Type B pancreatic cell (in vitro differentiated cells): ENCODE results near the gene MTTP. TPM values are rescaled to one million over a fixed set of nuclear protein-coding genes. Genes with fewer than 3 reads are reported as not detected.

Source experiments
- DNase-seq: peaks from one replicate; pipeline ENCODE4 v3.0.0; 2021; ENCODE audit warnings: mixed read lengths; ENCODE audit not compliant: unreplicated experiment; ENCODE audit errors: extremely low spot score
- H3K27ac Mint-ChIP-seq: 2 replicates; pipeline ENCODE4 v1.8.0; 2021; ENCODE audit warnings: mild to moderate bottlenecking, mixed read lengths
- H3K27me3 Mint-ChIP-seq: 2 replicates; pipeline ENCODE4 v1.8.0; 2021; ENCODE audit warnings: mixed read lengths
- H3K36me3 Mint-ChIP-seq: 2 replicates; pipeline ENCODE4 v1.8.0; 2021; ENCODE audit warnings: mixed read lengths
- H3K4me1 Mint-ChIP-seq: one replicate; pipeline ENCODE4 v1.8.0; 2021; ENCODE audit warnings: mixed read lengths; ENCODE audit not compliant: unreplicated experiment
- H3K4me3 Mint-ChIP-seq: 2 replicates; pipeline ENCODE4 v1.8.0; 2021; ENCODE audit warnings: mild to moderate bottlenecking, mixed read lengths
- H3K9me3 Mint-ChIP-seq: 2 replicates; pipeline ENCODE4 v1.8.0; 2021; ENCODE audit warnings: mixed read lengths
- CTCF ChIP-seq: fragments of 200-600 bp; sonication (generic); conservative IDR thresholded peaks from 2 replicates; pipeline ENCODE4 v1.5.0; 2021; ENCODE audit warnings: antibody characterized with exemption, mild to moderate bottlenecking
- total RNA-seq: library from RNA; stranded (reverse); gene quantifications from 2 replicates; pipeline ENCODE4 v1.2.1, GENCODE V29; 2021; ENCODE audit warnings: low replicate concordance

MTTP gene
- total RNA-seq, 1 donor from 2014 or later, result 16.0 TPM

- no peak for DNase-seq
- Mint-ChIP-seq H3K27me3 (peaks cover 16% of the 10 kb centered on the region), H3K27ac (no peak overlapping the region), H3K9me3 (no peaks in the 10 kb centered on the region), H3K4me1 (no peaks in the 10 kb centered on the region), H3K4me3 (no peak overlapping the region), H3K36me3 (no peaks in the 10 kb centered on the region)
- TF ChIP-seq CTCF, result no peak
Measured at GRCh38 chr4:99586322-99586721, 11.7 kb downstream of the MTTP start.

GRCh38 chr4:99586797-99587196 is 12.2 kb downstream of the MTTP start:
- no peaks in the 10 kb centered on the region for H3K36me3 Mint-ChIP-seq
- TF ChIP-seq CTCF, result no peak
- no peak overlapping the region for H3K4me3 Mint-ChIP-seq
- peaks cover 16% of the 10 kb centered on the region for H3K27me3 Mint-ChIP-seq
- H3K27ac Mint-ChIP-seq, result no peak overlapping the region
- DNase-seq, result no peak
- no peaks in the 10 kb centered on the region for H3K4me1 Mint-ChIP-seq
- H3K9me3 Mint-ChIP-seq, result no peaks in the 10 kb centered on the region

GRCh38 chr4:99587309-99587708 is 12.7 kb downstream of the MTTP start:
- H3K27me3 Mint-ChIP-seq, result peaks cover 12% of the 10 kb centered on the region
- no peak for TF ChIP-seq CTCF
- no peaks in the 10 kb centered on the region for H3K36me3 Mint-ChIP-seq
- DNase-seq, result no peak
- no peak overlapping the region for H3K4me3 Mint-ChIP-seq
- H3K4me1 Mint-ChIP-seq, result no peaks in the 10 kb centered on the region
- no peak overlapping the region for H3K27ac Mint-ChIP-seq
- no peaks in the 10 kb centered on the region for H3K9me3 Mint-ChIP-seq

- H3K27ac Mint-ChIP-seq, result no peak overlapping the region
Measured at GRCh38 chr4:99587803-99588202, 13.2 kb downstream of the MTTP start.

GRCh38 chr4:99591757-99592156 is 17.1 kb downstream of the MTTP start:
- no peak overlapping the region for H3K4me3 Mint-ChIP-seq
- H3K27me3 Mint-ChIP-seq, result no peaks in the 10 kb centered on the region
- no peak overlapping the region for H3K27ac Mint-ChIP-seq
- DNase-seq, result no peak
- no peaks in the 10 kb centered on the region for H3K4me1 Mint-ChIP-seq
- no peak for TF ChIP-seq CTCF
- no peaks in the 10 kb centered on the region for H3K36me3 Mint-ChIP-seq
- H3K9me3 Mint-ChIP-seq, result no peaks in the 10 kb centered on the region

More at GRCh38 chr4:99587803-99588202, 13.2 kb downstream of the MTTP start:
- no peak overlapping the region for H3K4me3 Mint-ChIP-seq
- no peaks in the 10 kb centered on the region for H3K4me1 Mint-ChIP-seq
- peaks cover 10% of the 10 kb centered on the region for H3K27me3 Mint-ChIP-seq
- no peak for DNase-seq
- TF ChIP-seq CTCF, result no peak
- no peaks in the 10 kb centered on the region for H3K9me3 Mint-ChIP-seq
- H3K36me3 Mint-ChIP-seq, result no peaks in the 10 kb centered on the region
